Neural progenitor cell (in vitro differentiated cells): ENCODE results near the gene RAP1GDS1. TPM values are rescaled to one million over a fixed set of nuclear protein-coding genes. Genes with fewer than 3 reads are reported as not detected.

Experiments
- DNase-seq: peaks from one replicate; pipeline ENCODE4 v3.0.0-alpha.2; 2016; ENCODE audit warnings: low spot score
- H2AFZ ChIP-seq: fragments of 200-600 bp; sonication (generic); replicated peaks from 2 replicates; pipeline ENCODE4 v1.6.1; 2016; ENCODE audit warnings: antibody characterized with exemption
- H3F3A ChIP-seq: fragments of 200-600 bp; sonication (generic); 2 replicates; pipeline ENCODE4 v1.6.1; 2016; ENCODE audit warnings: antibody characterized with exemption, low read depth
- H3K27ac ChIP-seq: fragments of 200-600 bp; sonication (generic); 2 replicates; pipeline ENCODE4 v1.5.1; 2016; ENCODE audit warnings: mild to moderate bottlenecking
- H3K27me3 ChIP-seq: fragments of 200-600 bp; sonication (generic); 2 replicates; pipeline ENCODE4 v1.6.1; 2016; ENCODE audit warnings: mild to moderate bottlenecking, moderate library complexity
- H3K36me3 ChIP-seq: fragments of 200-600 bp; sonication (generic); 2 replicates; pipeline ENCODE4 v1.5.1; 2016
- H3K4me1 ChIP-seq: fragments of 200-600 bp; sonication (generic); 2 replicates; pipeline ENCODE4 v1.6.1; 2016; ENCODE audit warnings: mixed run types
- H3K4me2 ChIP-seq: fragments of 200-600 bp; sonication (generic); 2 replicates; pipeline ENCODE4 v1.6.1; 2016
- H3K4me3 ChIP-seq: fragments of 200-600 bp; sonication (generic); 2 replicates; pipeline ENCODE4 v1.5.1; 2016
- H3K79me2 ChIP-seq: fragments of 200-600 bp; sonication (generic); 2 replicates; pipeline ENCODE4 v1.6.1; 2016; ENCODE audit warnings: low read depth
- H3K9ac ChIP-seq: fragments of 200-600 bp; sonication (generic); 2 replicates; pipeline ENCODE4 v1.6.1; 2016
- H3K9me3 ChIP-seq: fragments of 200-600 bp; sonication (generic); 2 replicates; pipeline ENCODE4 v1.5.1; 2016; ENCODE audit warnings: low read depth
- H4K20me1 ChIP-seq: fragments of 200-600 bp; sonication (generic); 2 replicates; pipeline ENCODE4 v1.6.1; 2016; ENCODE audit warnings: low read depth
- H3K27ac Mint-ChIP-seq: 3 replicates; pipeline ENCODE4 v1.8.0; 2021; ENCODE audit warnings: mixed read lengths
- H3K27me3 Mint-ChIP-seq: 2 replicates; pipeline ENCODE4 v1.8.0; 2022; ENCODE audit warnings: low read depth, mild to moderate bottlenecking, inconsistent platforms, moderate library complexity, mixed read lengths; ENCODE audit not compliant: insufficient read depth
- H3K36me3 Mint-ChIP-seq: 3 replicates; pipeline ENCODE4 v1.8.0; 2021; ENCODE audit warnings: mixed read lengths
- H3K4me1 Mint-ChIP-seq: 3 replicates; pipeline ENCODE4 v1.8.0; 2021; ENCODE audit warnings: mixed read lengths
- H3K4me3 Mint-ChIP-seq: 3 replicates; pipeline ENCODE4 v1.8.0; 2021; ENCODE audit warnings: mild to moderate bottlenecking, moderate library complexity, mixed read lengths
- H3K9me3 Mint-ChIP-seq: 3 replicates; pipeline ENCODE4 v1.8.0; 2020; ENCODE audit warnings: mixed read lengths
- EZH2 ChIP-seq: fragments of 200-600 bp; sonication (generic); IDR thresholded peaks from 2 replicates; pipeline ENCODE4 v1.6.1; 2017; ENCODE audit warnings: antibody characterized with exemption, mild to moderate bottlenecking, moderate library complexity
- EZH2phosphoT487 ChIP-seq: fragments of 200-600 bp; sonication (generic); IDR thresholded peaks from 2 replicates; pipeline ENCODE4 v1.6.1; 2017; ENCODE audit warnings: antibody characterized with exemption
- total RNA-seq: library from RNA; depleted of rRNA; stranded (reverse); fragments of >200 nt; gene quantifications from 2 replicates; pipeline ENCODE4 v1.2.3, GENCODE V29; 2015; ENCODE audit warnings: low replicate concordance
- TF ChIP-seq, protein P1 (sequence below): fragments of 200-600 bp; sonication (generic); IDR thresholded peaks from 2 replicates; pipeline ENCODE4 v1.5.1; 2017; ENCODE audit warnings: antibody characterized with exemption, mild to moderate bottlenecking

Gene RAP1GDS1
- total RNA-seq, 1 donor from 2014 or later: 65.1 TPM

DNA sequence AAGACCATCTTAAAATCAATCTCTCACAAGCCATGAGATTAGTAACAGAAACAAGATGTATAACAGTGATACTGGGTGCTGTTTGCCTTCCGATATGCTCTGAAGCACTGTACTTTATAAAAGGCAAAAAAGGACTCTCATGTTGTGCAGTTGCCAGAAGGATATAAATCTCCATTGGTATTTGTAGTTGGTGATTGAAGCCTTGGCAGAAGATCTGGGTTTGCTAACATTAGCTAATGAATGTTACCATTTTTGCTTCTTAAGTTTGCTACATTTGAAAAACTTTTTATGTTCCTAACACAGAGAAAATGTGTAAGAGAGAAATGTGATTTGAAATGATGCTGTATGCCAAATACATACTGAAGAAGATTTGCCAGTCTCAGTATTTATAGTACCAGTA lies 44.4 kb downstream of the RAP1GDS1 start:
- Histone ChIP-seq H4K20me1 (no peaks in the 10 kb centered on the region), H3K36me3 (no peaks in the 10 kb centered on the region), H3K9me3 (no peaks in the 10 kb centered on the region), H3K4me1 (no peaks in the 10 kb centered on the region), H3K27ac (no peak overlapping the region), H3K9ac (no peak overlapping the region), H3K27me3 (no peaks in the 10 kb centered on the region), H3F3A (no peaks in the 10 kb centered on the region), H3K4me2 (no peak overlapping the region), H3K4me3 (no peak overlapping the region), H2AFZ (no peak overlapping the region), H3K79me2 (peaks cover 18% of the 10 kb centered on the region)
- no peak overlapping the region for H3K27ac Mint-ChIP-seq
- H3K36me3 Mint-ChIP-seq: peaks cover 10% of the 10 kb centered on the region
- H3K9me3 Mint-ChIP-seq: peaks cover 23% of the 10 kb centered on the region
- H3K4me1 Mint-ChIP-seq: no peaks in the 10 kb centered on the region
- H3K27me3 Mint-ChIP-seq: no peaks in the 10 kb centered on the region
- TF ChIP-seq, protein P1, sequence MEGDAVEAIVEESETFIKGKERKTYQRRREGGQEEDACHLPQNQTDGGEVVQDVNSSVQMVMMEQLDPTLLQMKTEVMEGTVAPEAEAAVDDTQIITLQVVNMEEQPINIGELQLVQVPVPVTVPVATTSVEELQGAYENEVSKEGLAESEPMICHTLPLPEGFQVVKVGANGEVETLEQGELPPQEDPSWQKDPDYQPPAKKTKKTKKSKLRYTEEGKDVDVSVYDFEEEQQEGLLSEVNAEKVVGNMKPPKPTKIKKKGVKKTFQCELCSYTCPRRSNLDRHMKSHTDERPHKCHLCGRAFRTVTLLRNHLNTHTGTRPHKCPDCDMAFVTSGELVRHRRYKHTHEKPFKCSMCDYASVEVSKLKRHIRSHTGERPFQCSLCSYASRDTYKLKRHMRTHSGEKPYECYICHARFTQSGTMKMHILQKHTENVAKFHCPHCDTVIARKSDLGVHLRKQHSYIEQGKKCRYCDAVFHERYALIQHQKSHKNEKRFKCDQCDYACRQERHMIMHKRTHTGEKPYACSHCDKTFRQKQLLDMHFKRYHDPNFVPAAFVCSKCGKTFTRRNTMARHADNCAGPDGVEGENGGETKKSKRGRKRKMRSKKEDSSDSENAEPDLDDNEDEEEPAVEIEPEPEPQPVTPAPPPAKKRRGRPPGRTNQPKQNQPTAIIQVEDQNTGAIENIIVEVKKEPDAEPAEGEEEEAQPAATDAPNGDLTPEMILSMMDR: no peak
- TF ChIP-seq EZH2phosphoT487: no peak
- no peak for TF ChIP-seq EZH2
- H3K4me3 Mint-ChIP-seq: no peak overlapping the region
- DNase-seq: no peak

DNA sequence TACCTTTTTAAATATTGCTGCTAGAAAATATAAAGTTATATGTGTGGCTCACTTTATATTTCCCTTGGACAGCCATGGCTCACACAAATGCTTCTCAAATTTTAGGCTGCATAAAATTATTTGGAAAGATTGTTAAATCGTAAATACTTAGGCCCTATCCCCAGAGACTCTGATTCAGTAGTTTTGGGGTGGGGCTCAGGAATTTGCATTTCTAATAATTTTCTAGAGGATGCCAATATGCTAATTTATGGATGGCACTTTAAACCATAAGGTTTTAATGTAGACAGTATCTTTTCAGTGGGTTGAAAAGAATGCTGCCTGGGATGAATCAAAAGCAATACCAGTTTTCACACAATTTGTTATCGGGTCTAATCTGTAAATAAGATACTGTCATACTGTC lies 49.7 kb downstream of the RAP1GDS1 start:
- Histone ChIP-seq H3K4me1 (no peaks in the 10 kb centered on the region), H3F3A (no peaks in the 10 kb centered on the region), H3K4me2 (no peak overlapping the region), H3K9me3 (no peaks in the 10 kb centered on the region), H3K36me3 (no peaks in the 10 kb centered on the region), H2AFZ (no peak overlapping the region), H3K27ac (no peak overlapping the region), H3K79me2 (peaks cover 3% of the 10 kb centered on the region), H3K4me3 (no peak overlapping the region), H3K27me3 (no peaks in the 10 kb centered on the region), H4K20me1 (no peaks in the 10 kb centered on the region), H3K9ac (no peak overlapping the region)
- no peaks in the 10 kb centered on the region for H3K27me3 Mint-ChIP-seq
- H3K4me1 Mint-ChIP-seq: no peaks in the 10 kb centered on the region
- no peak overlapping the region for H3K27ac Mint-ChIP-seq
- no peak overlapping the region for H3K4me3 Mint-ChIP-seq
- TF ChIP-seq, protein P1: no peak
- TF ChIP-seq EZH2 (no peak), EZH2phosphoT487 (no peak)
- DNase-seq: no peak
- no peaks in the 10 kb centered on the region for H3K9me3 Mint-ChIP-seq
- H3K36me3 Mint-ChIP-seq: no peaks in the 10 kb centered on the region

DNA sequence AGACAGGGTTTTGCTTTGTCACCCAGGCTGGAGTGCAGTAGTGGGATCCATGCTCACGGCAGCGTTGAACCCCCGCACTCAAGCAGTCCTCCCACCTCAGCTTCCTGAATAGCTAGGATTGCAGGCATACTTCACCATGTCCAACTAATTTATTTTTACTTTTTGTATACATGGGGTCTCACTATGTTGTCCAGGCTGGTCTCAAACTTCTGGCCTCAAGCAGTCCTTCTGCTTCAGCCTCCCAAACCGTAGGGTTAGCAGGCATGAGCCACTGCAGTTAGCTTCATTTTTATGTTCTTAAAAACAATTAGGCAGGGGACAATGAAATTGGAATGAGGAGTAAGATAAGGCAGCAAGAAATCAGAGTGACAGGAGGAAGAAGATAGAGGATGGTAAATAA lies 50.5 kb downstream of the RAP1GDS1 start:
- no peaks in the 10 kb centered on the region for H3K4me1 Mint-ChIP-seq
- Histone ChIP-seq H3K4me3 (no peak overlapping the region), H3K4me2 (no peak overlapping the region), H2AFZ (no peak overlapping the region), H3K79me2 (peaks cover 3% of the 10 kb centered on the region), H3F3A (no peaks in the 10 kb centered on the region), H3K27me3 (no peaks in the 10 kb centered on the region), H3K4me1 (no peaks in the 10 kb centered on the region), H3K9me3 (no peaks in the 10 kb centered on the region), H3K9ac (no peak overlapping the region), H4K20me1 (no peaks in the 10 kb centered on the region), H3K36me3 (no peaks in the 10 kb centered on the region), H3K27ac (no peak overlapping the region)
- no peak overlapping the region for H3K27ac Mint-ChIP-seq
- no peak for TF ChIP-seq EZH2
- TF ChIP-seq EZH2phosphoT487: no peak
- TF ChIP-seq, protein P1: no peak
- no peak for DNase-seq
- no peaks in the 10 kb centered on the region for H3K36me3 Mint-ChIP-seq
- H3K4me3 Mint-ChIP-seq: no peak overlapping the region
- no peaks in the 10 kb centered on the region for H3K9me3 Mint-ChIP-seq
- H3K27me3 Mint-ChIP-seq: no peaks in the 10 kb centered on the region
